ENCODE measurements around the gene REXO4. TPM values are rescaled to one million over a fixed set of nuclear protein-coding genes. Genes with fewer than 3 reads are reported as not detected.

REXO4 gene
- total and polyA plus RNA-seq, 2 of the 4 experiments (the other 2 are of a cell fraction) = 16.1 to 21.8 TPM

GRCh38 chr9:133427658-133428348 lies 10.0 kb upstream of the REXO4 start:
- no peak overlapping the region for H4K5ac ChIP-seq (ENCODE audit: low read depth, low read length)
- H3K79me1 ChIP-seq (ENCODE audit: low read depth in 1 of 2, low read length in 2 of 2) = no peaks in the 10 kb centered on the region
- no peak overlapping the region for H3K4me3 ChIP-seq (ENCODE audit: insufficient read depth, low read depth, low read length)
- peaks cover 8% of the 10 kb centered on the region; the same call in 1 of the 2 replicates for H4K20me1 ChIP-seq (ENCODE audit: insufficient read depth, low read length)
- ChIA-PET POLR2A (ENCODE audit: unreplicated experiment) (no interaction called here), CTCF (no interaction called here)
- no peak overlapping the region for H3K4me2 ChIP-seq (ENCODE audit: low read depth, low read length)
- H2BK5ac ChIP-seq (ENCODE audit: low read depth, low read length, poor library complexity, severe bottlenecking) = no peak overlapping the region
- 63% methylated on average over 2 of the region's 10 CpGs; no CpG with 5 or more reads in 1 of the 2 experiments for WGBS, 2 experiments (ENCODE audit: extremely low coverage in 2 of 2, insufficient read length in 1 of 2)
- peaks cover 11% of the 10 kb centered on the region for H3K9me1 ChIP-seq (ENCODE audit: insufficient read depth, low read length)
- TF ChIP-seq USF2 (IDR thresholded peaks at IDR 0.05; ENCODE audit: low read depth, low read length) = no peak
- TF ChIP-seq CHD1 (IDR thresholded peaks at IDR 0.05; ENCODE audit: low read depth, low read length) = no peak
- no peak for TF ChIP-seq CEBPB (IDR thresholded peaks at IDR 0.05; ENCODE audit: low read depth, low read length)
- no peak for TF ChIP-seq MXI1 (IDR thresholded peaks at IDR 0.05; ENCODE audit: borderline replicate concordance, low read depth, low read length)
- no peak for TF ChIP-seq MAZ (IDR thresholded peaks at IDR 0.05; ENCODE audit: borderline replicate concordance, low read depth, low read length)
- TF ChIP-seq RAD21 (IDR thresholded peaks at IDR 0.05; ENCODE audit: low read length) = no peak
- no peak for TF ChIP-seq RFX5 (IDR thresholded peaks at IDR 0.05; ENCODE audit: low read depth, low read length)
- no peak for TF ChIP-seq MAFK (IDR thresholded peaks at IDR 0.05; ENCODE audit: low read depth, low read length)
- TF ChIP-seq SMC3 (IDR thresholded peaks at IDR 0.05; ENCODE audit: low read depth, low read length) = no peak
- no peak for TF ChIP-seq BHLHE40 (IDR thresholded peaks at IDR 0.05; ENCODE audit: low read depth, low read length)
- TF ChIP-seq NFE2L2 (IDR thresholded peaks at IDR 0.05; ENCODE audit: low read depth, low read length) = no peak
- TF ChIP-seq POLR2A (IDR thresholded peaks at IDR 0.05; ENCODE audit: low read depth, low read length) = no peak
- no peak for TF ChIP-seq CTCF (conservative IDR thresholded peaks at IDR 0.05; ENCODE audit: low read depth, low read length)
- dilution Hi-C loops (cut with HindIII; ENCODE audit: low sequenced_read_pairs, unreplicated experiment) (no loop called here), intact Hi-C loops (cut with micrococcal nuclease) (no loop called here), in situ Hi-C loops (cut with MboI; ENCODE audit: low sequenced_read_pairs) (no loop called here)
- H2BK120ac ChIP-seq (ENCODE audit: low read depth, low read length) = no peak overlapping the region
- no peak overlapping the region for H3K18ac ChIP-seq (ENCODE audit: low read depth, low read length)
- H3K27ac ChIP-seq (ENCODE audit: insufficient read depth, low read length) = no peak overlapping the region
- H3K56ac ChIP-seq (ENCODE audit: extremely low read depth, insufficient read depth, low read length) = no peak overlapping the region
- H2AK5ac ChIP-seq (ENCODE audit: low read depth, low read length) = no peak overlapping the region
- ATAC-seq (ENCODE audit: low read depth) = no peak
- H2BK20ac ChIP-seq (ENCODE audit: low read depth, low read length) = no peak overlapping the region
- H2AFZ ChIP-seq (replicated peaks; ENCODE audit: low read length, poor library complexity) = no peak overlapping the region
- peaks cover 4% of the 10 kb centered on the region; the same call in 1 of the 2 replicates for H3K36me3 ChIP-seq (ENCODE audit: control insufficient read depth, insufficient read depth, low read length)
- no peaks in the 10 kb centered on the region for H3K9me3 ChIP-seq (ENCODE audit: control insufficient read depth, insufficient read depth, low read length)
- no peak overlapping the region for H4K91ac ChIP-seq (ENCODE audit: insufficient read depth, low read depth, low read length)
- DNase-seq = no peak
- peaks cover 15% of the 10 kb centered on the region for H3K27me3 ChIP-seq (ENCODE audit: control insufficient read depth, insufficient read depth, low read length)
- H2AK9ac ChIP-seq (replicated peaks; ENCODE audit: low read depth, low read length, poor library complexity) = no peak overlapping the region
- no TSS peak for BruUV-seq (replicated peaks)
- H3K4me1 ChIP-seq (ENCODE audit: control insufficient read depth, insufficient read depth, low read length) = peaks cover 6% of the 10 kb centered on the region; the same call in 1 of the 2 replicates
- H2BK15ac ChIP-seq (ENCODE audit: low read depth, low read length) = no peak overlapping the region
- no peak overlapping the region for H3K23ac ChIP-seq (ENCODE audit: low read depth, low read length)
- no peak overlapping the region for H3K9ac ChIP-seq (ENCODE audit: low read depth, low read length)
- no peak overlapping the region for H3K14ac ChIP-seq (replicated peaks; ENCODE audit: low read depth, low read length)
- H3K4ac ChIP-seq (ENCODE audit: low read depth, low read length) = no peak overlapping the region
- H4K8ac ChIP-seq (ENCODE audit: low read depth in 2 of 2, low read length in 2 of 2) = no peak overlapping the region
